Ovary (tissue), 9 donors: ENCODE measurements around the gene PANK4. TPM values are rescaled to one million over a fixed set of nuclear protein-coding genes. Genes with fewer than 3 reads are reported as not detected.

ENCODE experiments used
- DNase-seq, 5 donors: peaks; one replicate each; pipeline ENCODE4 v3.0.0-alpha.2; 2019 to 2020
- H3K27ac ChIP-seq, 2 donors: fragments of 200-600 bp; one replicate each; pipeline versions ENCODE4 v1.5.1 to v1.8.0; 2019 to 2022
- H3K27me3 ChIP-seq: fragments of 200-600 bp; one replicate; pipeline ENCODE4 v1.8.0; 2022
- H3K36me3 ChIP-seq: fragments of 200-600 bp; sonication (generic); one replicate; pipeline ENCODE4 v1.5.1; 2019
- H3K4me1 ChIP-seq: one replicate; pipeline ENCODE4 v1.8.1; 2013; ENCODE audit warnings: mild to moderate bottlenecking, moderate library complexity; ENCODE audit not compliant: insufficient read depth
- H3K4me3 ChIP-seq: fragments of 200-600 bp; sonication (generic); one replicate; pipeline ENCODE4 v1.5.1; 2017
- H3K9me3 ChIP-seq, 2 donors: fragments of 200-600 bp in 1 of 2; sonication (generic) in 1 of 2; one replicate each; pipeline versions ENCODE4 v1.5.1 to v1.8.1; 2013 to 2019; ENCODE audit warnings: mild to moderate bottlenecking in 1 of 2, moderate library complexity in 1 of 2
- EP300 ChIP-seq: sonication (generic); formaldehyde crosslinking; IDR thresholded peaks from one replicate; pipeline ENCODE4 v1.6.1; 2017; ENCODE audit warnings: antibody characterized with exemption
- POLR2A ChIP-seq: fragments of 450-650 bp; IDR thresholded peaks from one replicate; pipeline ENCODE4 v1.6.1; 2017; ENCODE audit warnings: antibody characterized with exemption, mild to moderate bottlenecking, moderate library complexity
- WGBS, 3 donors: extraction: QIAGEN DNeasy Blood & Tissue Kit in 1 of 3; methylation state at CpG; one replicate each; pipeline versions ENCODE4 v1.1.5 to v1.1.7; 2013 to 2017; 5-methylcytosine and 5-hydroxymethylcytosine counted together
- intact Hi-C, 4 donors: fragments of 100-400 bp; cut with DNase I; formaldehyde crosslinking; loops; one replicate each; pipeline versions ENCODE4 v1.11.0 to v1.15.1; 2022 to 2023
- polyA plus RNA-seq, 2 donors: library from polyadenylated mRNA; stranded (reverse); fragments of 200-250 nt in 1 of 2; fragments of 350-450 nt in 1 of 2; fragmentation: Illumina TruSeq in 1 of 2; extraction: RNeasy Lipid Tissue Mini Kit (QIAGEN cat#74804) in 1 of 2; gene quantifications; one replicate each; pipeline ENCODE4 v1.2.3, GENCODE V29; 2013 to 2014
- total RNA-seq, 7 donors: library from RNA; depleted of rRNA in 2 of 7; stranded (reverse); fragments of >200 nt in 2 of 7; fragmentation: NEBNext Ultra II Directional in 3 of 7; extraction: Animal tissue kit (Norgen Biotek cat#: 25700) in 3 of 7; gene quantifications; one replicate each; pipeline versions ENCODE4 v1.1.0 to v1.2.4, GENCODE V29; 2016 to 2023
- TF ChIP-seq, protein P1 (sequence below), 3 donors: fragments of 450-650 bp in 2 of 3; fragments of 200-600 bp in 1 of 3; IDR thresholded peaks; one replicate each; pipeline versions ENCODE4 v1.5.1 to v1.8.0; 2016 to 2022; ENCODE audit warnings: antibody characterized with exemption in 3 of 3, mild to moderate bottlenecking in 1 of 3
- donor health status: DM: no; HTN: no; CAD: no; lungs with moderate emphysema.
- donor health status: DM: no; HTN: no; CAD: no.
- donor health status: Bipolar disorder and iron deficiency.
- donor health status: DM: yes; HTN: yes; CAD: no.
- donor health status: DM: no; HTN: no; CAD: no.
- donor health status: DM: yes; HTN: yes; CAD: no.

PANK4 gene
- total and polyA plus RNA-seq, 9 donors = 14.7 to 33.3 (median 26.1) TPM

DNA sequence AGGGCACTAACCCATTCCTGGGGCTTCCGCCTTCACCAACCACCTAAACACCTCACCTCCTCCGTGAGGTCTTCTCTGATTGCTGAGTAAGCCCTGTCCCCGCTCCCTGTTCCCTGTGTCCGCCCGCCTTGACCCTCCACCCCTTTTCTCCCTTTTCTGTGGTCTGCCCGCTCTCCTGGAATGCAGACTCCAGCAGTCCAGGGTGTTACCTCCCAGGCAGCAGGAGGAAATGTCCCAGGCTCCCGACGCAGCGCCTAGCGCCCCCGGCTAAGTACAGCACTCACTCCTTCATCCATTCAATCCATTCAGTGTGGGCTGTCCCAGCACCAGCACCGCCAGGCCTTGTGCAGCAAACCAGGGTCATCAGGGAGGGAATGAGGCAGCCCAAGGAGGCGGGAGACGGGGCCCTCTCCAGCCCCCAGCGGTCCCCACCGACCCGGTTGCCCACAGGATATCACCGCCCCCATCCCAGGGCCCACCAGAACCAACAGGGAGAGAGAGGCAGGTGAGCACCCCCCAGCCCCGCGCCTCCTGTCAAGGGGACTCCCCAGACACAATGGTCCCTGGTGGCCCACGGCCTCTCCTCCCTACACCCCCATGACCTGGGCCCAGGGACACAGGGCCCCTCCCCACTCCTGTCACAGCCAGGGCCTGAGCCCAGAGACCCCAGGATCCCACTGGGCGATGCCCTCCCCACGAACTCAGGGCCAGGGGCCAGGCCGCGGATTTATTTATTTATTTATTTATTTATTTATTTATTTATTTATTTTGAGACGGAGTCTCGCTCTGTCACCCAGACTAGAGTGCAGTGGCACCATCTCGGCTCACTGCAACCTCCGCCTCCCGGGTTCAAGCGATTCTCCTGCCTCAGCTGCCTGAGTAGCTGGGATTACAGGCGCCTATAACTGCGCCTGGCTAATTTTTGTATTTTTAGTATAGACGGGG, 40.0 kb upstream of the PANK4 start:
- H3K27ac ChIP-seq = no peak overlapping the region
- TF ChIP-seq POLR2A (no peak), EP300 (no peak)
- TF ChIP-seq, protein P1, sequence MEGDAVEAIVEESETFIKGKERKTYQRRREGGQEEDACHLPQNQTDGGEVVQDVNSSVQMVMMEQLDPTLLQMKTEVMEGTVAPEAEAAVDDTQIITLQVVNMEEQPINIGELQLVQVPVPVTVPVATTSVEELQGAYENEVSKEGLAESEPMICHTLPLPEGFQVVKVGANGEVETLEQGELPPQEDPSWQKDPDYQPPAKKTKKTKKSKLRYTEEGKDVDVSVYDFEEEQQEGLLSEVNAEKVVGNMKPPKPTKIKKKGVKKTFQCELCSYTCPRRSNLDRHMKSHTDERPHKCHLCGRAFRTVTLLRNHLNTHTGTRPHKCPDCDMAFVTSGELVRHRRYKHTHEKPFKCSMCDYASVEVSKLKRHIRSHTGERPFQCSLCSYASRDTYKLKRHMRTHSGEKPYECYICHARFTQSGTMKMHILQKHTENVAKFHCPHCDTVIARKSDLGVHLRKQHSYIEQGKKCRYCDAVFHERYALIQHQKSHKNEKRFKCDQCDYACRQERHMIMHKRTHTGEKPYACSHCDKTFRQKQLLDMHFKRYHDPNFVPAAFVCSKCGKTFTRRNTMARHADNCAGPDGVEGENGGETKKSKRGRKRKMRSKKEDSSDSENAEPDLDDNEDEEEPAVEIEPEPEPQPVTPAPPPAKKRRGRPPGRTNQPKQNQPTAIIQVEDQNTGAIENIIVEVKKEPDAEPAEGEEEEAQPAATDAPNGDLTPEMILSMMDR (IDR thresholded peaks at IDR 0.05) = no peak
- H3K27me3 ChIP-seq = no peaks in the 10 kb centered on the region
- whole genome bisulfite sequencing, 3 donors = 61 to 73% (median 64%) methylated on average over 34 of the region's 34 CpGs
- intact Hi-C loops = no loop called here
- H3K4me1 ChIP-seq = no peaks in the 10 kb centered on the region
- peak in 3 of 5 donors; percentile 6 to 37 (median 14) for DNase-seq
- no peaks in the 10 kb centered on the region for H3K36me3 ChIP-seq
- H3K4me3 ChIP-seq = no peak overlapping the region
- H3K9me3 ChIP-seq = no peaks in the 10 kb centered on the region

DNA sequence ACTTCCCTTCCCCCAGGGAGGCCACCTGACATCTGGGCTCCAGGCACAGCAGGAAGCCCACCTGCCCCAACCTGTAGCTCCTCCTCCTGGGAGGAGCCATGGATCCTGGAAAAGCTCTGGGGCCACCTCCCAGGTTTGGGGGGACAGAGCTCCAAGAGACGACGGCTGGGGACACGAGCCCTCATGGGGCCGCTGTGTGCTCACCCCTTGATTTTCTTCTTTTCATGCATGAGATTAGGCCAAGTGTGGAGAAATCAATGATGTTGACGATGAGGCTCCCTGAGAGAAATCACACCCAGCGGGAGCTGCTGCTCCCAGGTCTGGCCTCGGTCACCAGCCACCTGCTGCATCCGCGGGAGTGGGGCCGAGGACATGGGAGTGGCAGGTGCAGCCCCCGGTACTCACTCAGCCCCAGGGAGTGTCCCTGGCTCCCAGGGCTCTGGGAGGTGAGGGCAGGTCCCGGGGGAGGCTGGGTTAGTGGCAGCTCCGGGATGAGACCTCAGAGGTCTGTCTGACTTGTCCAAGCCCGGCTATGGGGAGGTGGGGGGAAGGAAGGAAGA, 38.5 kb upstream of the PANK4 start:
- Histone ChIP-seq H3K36me3 (no peaks in the 10 kb centered on the region), H3K27me3 (no peaks in the 10 kb centered on the region), H3K9me3 (no peaks in the 10 kb centered on the region), H3K4me1 (no peaks in the 10 kb centered on the region), H3K27ac (no peak overlapping the region), H3K4me3 (no peak overlapping the region)
- TF ChIP-seq EP300 (no peak), POLR2A (no peak)
- intact Hi-C loops = no loop called here
- peak in 1 of 5 donors; percentile 34 for DNase-seq
- WGBS, 3 donors = 25 to 39% (median 33%) methylated on average over 14 of the region's 14 CpGs

DNA sequence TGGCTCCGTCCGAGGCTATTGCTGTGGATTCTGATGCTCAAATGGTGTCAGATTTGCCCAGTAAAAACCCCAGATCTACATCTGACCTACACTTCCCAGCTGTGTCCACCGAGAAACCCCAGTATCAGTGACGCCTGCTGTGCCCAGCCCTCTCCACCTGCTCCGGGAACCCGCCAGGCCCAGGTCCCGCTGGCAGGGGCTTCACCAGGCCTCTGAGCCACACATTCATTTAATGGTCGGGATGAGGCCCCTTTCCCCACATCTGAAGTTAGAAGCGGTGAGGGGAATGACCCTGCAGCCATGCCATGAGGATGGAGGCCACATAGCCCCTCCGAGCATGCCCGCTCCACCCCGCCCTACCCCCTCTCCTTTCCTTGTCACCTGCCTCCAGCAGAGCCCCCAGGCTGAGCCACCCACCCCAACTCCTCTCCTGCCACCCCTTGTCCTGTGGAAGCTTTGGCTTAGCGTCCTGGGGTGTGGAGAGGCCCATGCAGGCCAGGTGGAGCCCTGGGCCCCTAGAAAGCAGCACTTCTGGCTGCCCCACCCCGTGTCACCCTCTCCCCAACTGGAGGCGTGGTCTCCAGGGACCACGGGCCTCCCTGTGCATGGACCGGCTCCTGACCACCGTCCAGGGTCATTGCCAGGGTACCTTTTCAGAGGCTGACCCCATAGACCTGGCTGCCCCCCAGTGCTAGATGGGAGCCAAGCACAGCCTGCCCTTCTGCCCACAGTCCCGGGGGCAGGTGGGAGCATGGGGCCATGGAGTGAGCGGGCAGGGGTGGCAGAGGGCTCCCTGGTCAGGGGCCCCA, 37.8 kb upstream of the PANK4 start:
- whole genome bisulfite sequencing, 3 donors = 65 to 80% (median 70%) methylated on average over 19 to 20 of the region's 20 CpGs
- H3K27me3 ChIP-seq = no peaks in the 10 kb centered on the region
- intact Hi-C loops = no loop called here

DNA sequence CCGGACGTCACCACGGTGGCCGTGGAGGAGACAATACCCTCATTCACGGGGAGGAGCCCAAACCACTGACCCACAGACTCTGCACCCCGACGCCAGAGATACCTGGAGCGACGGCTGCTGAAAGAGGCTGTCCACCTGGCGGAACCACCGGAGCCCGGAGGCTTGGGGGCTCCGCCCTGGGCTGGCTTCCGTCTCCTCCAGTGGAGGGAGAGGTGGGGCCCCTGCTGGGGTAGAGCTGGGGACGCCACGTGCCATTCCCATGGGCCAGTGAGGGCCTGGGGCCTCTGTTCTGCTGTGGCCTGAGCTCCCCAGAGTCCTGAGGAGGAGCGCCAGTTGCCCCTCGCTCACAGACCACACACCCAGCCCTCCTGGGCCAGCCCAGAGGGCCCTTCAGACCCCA, 36.8 kb upstream of the PANK4 start:
- no peak overlapping the region for H3K4me3 ChIP-seq
- no peak for DNase-seq
- intact Hi-C loops = no loop called here
- H3K36me3 ChIP-seq = no peaks in the 10 kb centered on the region
- no peaks in the 10 kb centered on the region for H3K4me1 ChIP-seq
- no peak overlapping the region for H3K27ac ChIP-seq
- WGBS, 3 donors = 78 to 86% (median 83%) methylated on average over 10 to 18 of the region's 18 CpGs
- no peaks in the 10 kb centered on the region for H3K9me3 ChIP-seq
- H3K27me3 ChIP-seq = no peaks in the 10 kb centered on the region
- TF ChIP-seq EP300 (no peak), POLR2A (no peak)
- TF ChIP-seq, protein P1 (IDR thresholded peaks at IDR 0.05) = no peak

More for the DNA sequence above, 37.8 kb upstream of the PANK4 start:
- DNase-seq = peak in 1 of 5 donors; percentile 36
- TF ChIP-seq POLR2A (no peak), EP300 (no peak)
- TF ChIP-seq, protein P1 (IDR thresholded peaks at IDR 0.05) = no peak
- no peaks in the 10 kb centered on the region for H3K4me1 ChIP-seq
- H3K36me3 ChIP-seq = no peaks in the 10 kb centered on the region
- H3K27ac ChIP-seq = no peak overlapping the region
- no peak overlapping the region for H3K4me3 ChIP-seq
- no peaks in the 10 kb centered on the region for H3K9me3 ChIP-seq
